ENCODE results near the gene ARSI.

ARSI gene

GRCh38 chr5:150302301-150303069 lies at the start of gene ARSI:
Gene ARSI, minus strand, starts transcription at chr5:150302905. Its CDS starts 532 bp downstream, at chr5:150302373.
- no peak for DNase-seq

- DNase-seq = peak; percentile 61 to 87
These were observed 48.0 kb upstream of the ARSI start for GRCh38 chr5:150350524-150351344.

- DNase-seq = no peak
These were observed 47.1 kb upstream of the ARSI start for GRCh38 chr5:150349681-150350275.

- DNase-seq = no peak
These were observed 44.7 kb upstream of the ARSI start for GRCh38 chr5:150347451-150347850.

- no peak for DNase-seq
These were observed 44.3 kb upstream of the ARSI start for GRCh38 chr5:150347003-150347402.

DNA sequence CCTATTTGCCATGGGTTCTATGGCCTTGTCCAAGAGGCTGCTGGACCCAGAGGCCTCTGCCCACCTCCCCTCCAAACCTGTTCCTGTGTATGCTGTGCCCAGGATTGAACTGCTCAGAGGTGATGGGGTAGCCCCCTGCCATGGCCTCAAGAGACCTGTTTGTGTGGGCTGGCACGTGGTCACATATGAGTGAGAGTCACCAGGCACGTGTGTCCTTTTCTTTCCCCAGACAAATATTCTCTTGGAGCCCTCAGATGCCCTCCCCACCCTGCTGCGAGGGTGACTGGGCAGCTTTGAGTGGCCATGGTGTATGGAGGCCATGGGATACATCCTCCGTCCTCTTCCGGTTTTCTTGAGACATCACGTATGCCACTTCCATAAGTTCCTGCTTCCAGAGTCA lies 43.9 kb upstream of the ARSI start:
- no peak for DNase-seq

GRCh38 chr5:150345716-150346115 lies 43.0 kb upstream of the ARSI start:
- no peak for DNase-seq

- DNase-seq = no peak
These were observed 41.4 kb upstream of the ARSI start for GRCh38 chr5:150343994-150344631.

DNA sequence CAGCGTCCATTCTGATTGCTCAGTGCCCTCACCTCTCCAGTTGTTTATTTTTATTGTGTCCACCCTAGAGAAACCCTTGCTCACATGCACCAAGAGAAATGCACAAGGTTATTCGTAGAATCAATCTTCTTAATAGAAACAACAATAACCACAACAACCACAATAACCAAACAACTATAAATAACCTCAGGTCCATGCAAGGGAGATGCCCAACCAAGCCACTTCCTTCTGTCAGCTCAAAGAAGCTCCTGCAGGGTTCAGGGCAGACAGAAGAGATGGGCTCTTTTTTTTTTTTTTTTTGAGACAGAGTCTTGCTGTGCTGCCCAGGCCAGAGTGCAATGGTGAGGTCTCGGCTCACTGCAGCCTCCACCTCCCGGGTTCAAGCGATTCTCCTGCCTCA lies 39.9 kb upstream of the ARSI start:
- DNase-seq = no peak

GRCh38 chr5:150341989-150342388 lies 39.3 kb upstream of the ARSI start:
- DNase-seq = no peak

GRCh38 chr5:150341331-150341730 lies 38.6 kb upstream of the ARSI start:
- DNase-seq = no peak

DNA sequence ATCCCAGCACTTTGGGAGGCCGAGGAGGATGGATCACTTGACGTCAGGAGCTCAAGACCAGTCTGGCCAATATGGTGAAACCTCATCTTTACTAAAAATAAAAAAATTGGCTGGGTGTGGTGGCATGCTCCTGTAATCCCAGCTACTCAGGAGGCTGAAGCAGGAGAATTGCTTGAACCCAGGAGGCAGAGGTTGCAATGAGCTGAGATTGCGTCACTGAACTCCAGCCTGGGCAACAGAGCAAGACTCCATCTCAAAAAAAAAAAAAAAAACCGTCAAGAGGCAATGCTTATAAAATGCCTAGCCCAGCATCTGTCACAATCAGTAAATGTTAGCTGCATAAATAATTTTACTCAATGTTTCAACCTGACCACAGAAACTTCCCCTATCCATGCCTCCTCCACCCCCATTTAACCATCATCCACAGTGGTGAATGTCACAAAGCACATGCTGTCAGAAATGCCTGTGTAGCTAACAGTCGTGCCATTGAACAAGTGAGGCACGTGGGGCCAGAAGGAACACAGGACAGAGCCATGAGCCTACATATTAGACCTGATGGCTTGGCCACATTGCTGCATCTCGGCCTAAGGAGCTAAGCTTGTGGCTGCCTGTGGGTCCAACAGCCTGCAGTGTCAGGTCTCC lies 38.0 kb upstream of the ARSI start:
- no peak for DNase-seq

- DNase-seq = no peak
These were observed 37.1 kb upstream of the ARSI start for GRCh38 chr5:150339841-150340240.

- no peak for DNase-seq
These were observed 36.5 kb upstream of the ARSI start for GRCh38 chr5:150339165-150339564.

- no peak for DNase-seq
These were observed 35.8 kb upstream of the ARSI start for GRCh38 chr5:150338546-150338945.

DNA sequence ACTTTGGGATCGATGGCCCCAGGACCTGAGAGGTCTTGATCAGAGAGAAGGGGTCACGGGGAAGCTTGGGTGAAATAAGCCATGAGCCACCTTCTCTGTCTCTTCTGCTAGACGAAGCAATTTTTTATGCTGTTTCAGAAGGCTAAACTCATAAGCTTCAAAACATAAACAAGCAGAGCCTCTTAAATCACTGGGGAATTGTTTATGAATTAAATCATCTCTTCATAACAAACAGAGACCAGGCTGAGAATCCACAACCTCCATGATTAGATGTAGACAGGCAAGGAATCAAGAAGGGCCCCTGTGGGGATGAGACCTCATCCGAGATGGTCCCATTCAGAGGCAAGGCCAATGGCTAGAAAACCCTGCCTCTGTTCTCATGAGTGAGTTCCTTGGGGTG lies 33.1 kb upstream of the ARSI start:
- DNase-seq = no peak

- DNase-seq = no peak
These were observed 30.7 kb upstream of the ARSI start for GRCh38 chr5:150333400-150333799.

- DNase-seq = no peak
These were observed 27.5 kb upstream of the ARSI start for GRCh38 chr5:150329881-150330876.

DNA sequence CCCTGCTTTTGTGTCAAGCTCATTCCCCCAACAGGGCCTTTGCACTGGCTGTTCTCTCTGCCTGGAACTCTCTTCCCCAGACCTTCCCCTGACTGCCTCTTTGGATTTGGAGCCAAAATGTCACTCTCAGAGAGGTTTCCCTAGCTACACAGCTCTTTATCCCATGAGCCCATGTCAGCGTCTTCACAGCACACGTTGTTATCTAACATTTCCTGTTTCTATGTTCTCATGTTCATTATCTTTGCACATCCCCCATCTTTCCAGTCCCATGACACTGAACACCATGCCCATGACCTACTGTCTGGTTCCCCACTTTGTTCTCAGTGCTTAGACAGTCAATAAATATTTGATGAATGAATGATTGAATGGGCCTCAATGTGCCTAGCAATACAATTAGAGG lies 26.3 kb upstream of the ARSI start:
- no peak for DNase-seq

- DNase-seq = no peak
These were observed 25.8 kb upstream of the ARSI start for GRCh38 chr5:150328515-150328914.

DNA sequence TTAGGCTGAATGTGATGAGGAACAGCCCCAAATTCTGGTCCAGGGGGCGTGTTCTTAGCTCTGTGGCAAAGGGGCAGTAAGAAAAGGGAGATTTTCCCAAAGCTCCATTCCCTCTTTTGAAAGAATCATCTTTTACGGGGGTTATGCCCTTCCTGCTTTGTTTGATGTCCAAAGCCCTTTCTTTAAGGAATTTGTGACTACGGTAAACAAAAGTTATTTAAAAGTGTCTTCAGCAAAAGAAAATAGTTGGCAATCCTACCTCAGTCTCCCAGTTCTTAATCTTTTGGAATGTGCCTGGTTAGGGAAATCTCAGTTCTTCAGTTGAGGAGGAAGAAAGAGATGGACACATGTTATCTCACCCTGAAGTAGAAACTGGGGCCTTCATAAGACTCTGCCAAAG lies 24.4 kb upstream of the ARSI start:
- no peak for DNase-seq

- DNase-seq = no peak
These were observed 24.0 kb upstream of the ARSI start for GRCh38 chr5:150326707-150327106.
